ENCODE data around the gene MTARC2.

MTARC2 gene

DNA sequence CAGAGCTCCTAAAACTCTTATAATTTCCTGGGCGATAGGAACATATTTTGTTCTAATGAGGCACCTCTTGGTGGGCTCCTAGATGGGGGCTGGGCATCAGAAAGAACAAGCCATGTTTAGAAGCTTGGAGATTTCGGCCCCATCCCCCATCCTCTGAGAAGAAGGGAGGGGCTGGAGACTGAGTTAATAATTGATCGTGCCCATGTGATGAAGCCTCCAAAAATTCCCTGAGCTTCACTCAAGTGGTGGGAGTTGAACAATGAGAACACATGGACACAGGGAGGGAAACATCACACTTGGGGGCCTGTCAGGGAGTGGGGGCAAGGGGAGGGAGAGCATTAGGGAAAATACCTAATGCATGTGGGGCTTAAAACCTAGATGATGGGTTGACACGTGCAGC, 39.9 kb upstream of the MTARC2 start:
- Histone ChIP-seq H3K4me2 (ENCODE audit: low read depth, low read length, poor library complexity, severe bottlenecking) (no peak overlapping the region), H3K27ac (ENCODE audit: low read depth, low read length) (no peak overlapping the region), H3F3A (ENCODE audit: insufficient read depth) (no peaks in the 10 kb centered on the region), H3K9ac (ENCODE audit: low read length) (no peak overlapping the region), H3K9me2 (replicated peaks; ENCODE audit: insufficient read depth, low read length) (no peaks in the 10 kb centered on the region), H4K20me1 (ENCODE audit: low read depth, low read length) (no peaks in the 10 kb centered on the region), H3K27me3 (ENCODE audit: low read length) (no peaks in the 10 kb centered on the region), H3K36me3 (ENCODE audit: low read length) (no peaks in the 10 kb centered on the region), H3K79me2 (ENCODE audit: insufficient read depth, low read length) (no peaks in the 10 kb centered on the region), H3K9me3 (ENCODE audit: insufficient read depth, low read length) (no peaks in the 10 kb centered on the region), H3K4me3 (ENCODE audit: insufficient read depth, low read length, poor library complexity, severe bottlenecking) (no peak overlapping the region), H2AFZ (ENCODE audit: low read depth, low read length, severe bottlenecking) (no peak overlapping the region)
- no peak for TF ChIP-seq EZH2phosphoT487 (conservative IDR thresholded peaks at IDR 0.05; ENCODE audit: low read length)
- TF ChIP-seq, protein P1, sequence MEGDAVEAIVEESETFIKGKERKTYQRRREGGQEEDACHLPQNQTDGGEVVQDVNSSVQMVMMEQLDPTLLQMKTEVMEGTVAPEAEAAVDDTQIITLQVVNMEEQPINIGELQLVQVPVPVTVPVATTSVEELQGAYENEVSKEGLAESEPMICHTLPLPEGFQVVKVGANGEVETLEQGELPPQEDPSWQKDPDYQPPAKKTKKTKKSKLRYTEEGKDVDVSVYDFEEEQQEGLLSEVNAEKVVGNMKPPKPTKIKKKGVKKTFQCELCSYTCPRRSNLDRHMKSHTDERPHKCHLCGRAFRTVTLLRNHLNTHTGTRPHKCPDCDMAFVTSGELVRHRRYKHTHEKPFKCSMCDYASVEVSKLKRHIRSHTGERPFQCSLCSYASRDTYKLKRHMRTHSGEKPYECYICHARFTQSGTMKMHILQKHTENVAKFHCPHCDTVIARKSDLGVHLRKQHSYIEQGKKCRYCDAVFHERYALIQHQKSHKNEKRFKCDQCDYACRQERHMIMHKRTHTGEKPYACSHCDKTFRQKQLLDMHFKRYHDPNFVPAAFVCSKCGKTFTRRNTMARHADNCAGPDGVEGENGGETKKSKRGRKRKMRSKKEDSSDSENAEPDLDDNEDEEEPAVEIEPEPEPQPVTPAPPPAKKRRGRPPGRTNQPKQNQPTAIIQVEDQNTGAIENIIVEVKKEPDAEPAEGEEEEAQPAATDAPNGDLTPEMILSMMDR (IDR thresholded peaks at IDR 0.05; ENCODE audit: insufficient read depth, low read length, poor library complexity, severe bottlenecking), result no peak

DNA sequence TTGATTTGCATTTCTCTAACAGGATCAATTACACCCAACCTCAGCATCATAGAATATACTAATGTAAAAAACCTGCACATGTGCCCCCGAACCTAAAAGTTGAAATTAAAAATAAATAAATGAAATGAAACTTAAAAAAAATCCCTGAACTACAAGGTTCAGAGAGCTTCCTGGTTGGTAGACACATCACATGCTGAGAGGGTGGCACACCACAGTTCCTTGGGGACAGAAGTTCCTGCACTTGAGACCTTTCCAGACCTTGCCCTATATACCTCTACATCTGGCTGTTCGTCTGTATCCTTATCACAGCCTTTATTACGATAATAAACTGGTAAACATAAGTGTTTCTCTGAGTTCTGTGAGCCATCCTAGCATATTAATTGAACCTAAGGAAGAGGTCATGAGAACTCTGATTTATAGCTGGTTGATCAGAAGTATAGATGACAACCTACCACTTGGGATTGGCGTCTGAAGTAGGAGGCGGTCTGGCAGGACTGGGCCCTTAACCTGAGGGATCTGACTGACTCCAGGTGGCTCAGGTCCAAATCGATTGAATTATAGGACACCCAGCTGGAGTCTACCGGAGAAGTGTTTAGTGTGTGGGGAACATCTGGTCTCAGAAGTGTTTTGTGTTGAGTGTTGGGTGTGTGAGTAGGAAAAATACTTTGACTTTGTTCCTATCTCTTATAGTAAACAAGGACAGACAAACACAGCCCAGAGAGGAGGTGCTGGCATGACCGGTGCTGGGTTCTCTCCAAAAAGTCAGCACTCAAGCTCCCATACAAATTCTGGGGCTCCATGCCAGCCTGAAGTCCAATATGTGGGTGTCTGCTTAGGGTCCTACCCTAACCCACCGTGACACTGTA, 39.0 kb upstream of the MTARC2 start:
- Histone ChIP-seq H3K9me2 (replicated peaks; ENCODE audit: insufficient read depth, low read length) (no peaks in the 10 kb centered on the region), H3K27me3 (ENCODE audit: low read length) (no peaks in the 10 kb centered on the region), H3K79me2 (ENCODE audit: insufficient read depth, low read length) (no peaks in the 10 kb centered on the region), H3K36me3 (ENCODE audit: low read length) (no peaks in the 10 kb centered on the region), H3K27ac (ENCODE audit: low read depth, low read length) (no peak overlapping the region), H3F3A (ENCODE audit: insufficient read depth) (no peaks in the 10 kb centered on the region), H4K20me1 (ENCODE audit: low read depth, low read length) (no peaks in the 10 kb centered on the region), H3K4me2 (ENCODE audit: low read depth, low read length, poor library complexity, severe bottlenecking) (no peak overlapping the region), H3K9ac (ENCODE audit: low read length) (no peak overlapping the region), H2AFZ (ENCODE audit: low read depth, low read length, severe bottlenecking) (no peak overlapping the region), H3K4me3 (ENCODE audit: insufficient read depth, low read length, poor library complexity, severe bottlenecking) (no peak overlapping the region), H3K9me3 (ENCODE audit: insufficient read depth, low read length) (no peaks in the 10 kb centered on the region)
- TF ChIP-seq, protein P1 (IDR thresholded peaks at IDR 0.05; ENCODE audit: insufficient read depth, low read length, poor library complexity, severe bottlenecking), result no peak
- no peak for TF ChIP-seq EZH2phosphoT487 (conservative IDR thresholded peaks at IDR 0.05; ENCODE audit: low read length)

DNA sequence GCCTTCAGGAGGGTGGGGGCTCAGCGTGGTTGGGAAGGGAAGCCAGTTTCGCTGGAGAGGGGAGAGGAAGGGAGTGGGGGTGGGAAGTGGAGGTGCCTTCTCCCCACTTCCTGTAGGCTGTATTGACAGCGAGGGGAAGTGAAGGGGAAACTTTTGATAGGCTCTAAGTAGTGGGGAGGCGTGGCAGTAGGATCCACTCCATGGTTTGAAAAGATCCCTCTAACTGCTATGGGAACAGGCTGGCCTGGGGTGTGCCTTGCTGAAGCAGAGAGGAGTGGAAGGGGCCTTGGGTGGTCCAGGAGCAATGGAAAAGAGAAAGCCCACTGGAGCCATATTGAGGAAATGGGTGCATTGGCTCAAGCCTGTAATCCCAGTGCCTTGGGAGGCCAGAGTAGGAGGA, 37.8 kb upstream of the MTARC2 start:
- no peak overlapping the region for H2AFZ ChIP-seq (ENCODE audit: low read depth, low read length, severe bottlenecking)
- no peaks in the 10 kb centered on the region for H3K36me3 ChIP-seq (ENCODE audit: low read length)
- no peak overlapping the region for H3K4me2 ChIP-seq (ENCODE audit: low read depth, low read length, poor library complexity, severe bottlenecking)
- no peaks in the 10 kb centered on the region for H4K20me1 ChIP-seq (ENCODE audit: low read depth, low read length)
- no peaks in the 10 kb centered on the region for H3K27me3 ChIP-seq (ENCODE audit: low read length)
- no peak overlapping the region for H3K4me3 ChIP-seq (ENCODE audit: insufficient read depth, low read length, poor library complexity, severe bottlenecking)
- H3K27ac ChIP-seq (ENCODE audit: low read depth, low read length), result no peak overlapping the region
- H3K9me3 ChIP-seq (ENCODE audit: insufficient read depth, low read length), result no peaks in the 10 kb centered on the region
- no peaks in the 10 kb centered on the region for H3K79me2 ChIP-seq (ENCODE audit: insufficient read depth, low read length)
- TF ChIP-seq, protein P1 (IDR thresholded peaks at IDR 0.05; ENCODE audit: insufficient read depth, low read length, poor library complexity, severe bottlenecking), result no peak
- TF ChIP-seq EZH2phosphoT487 (conservative IDR thresholded peaks at IDR 0.05; ENCODE audit: low read length), result no peak
- H3K9ac ChIP-seq (ENCODE audit: low read length), result no peak overlapping the region
- H3F3A ChIP-seq (ENCODE audit: insufficient read depth), result no peaks in the 10 kb centered on the region
- no peaks in the 10 kb centered on the region for H3K9me2 ChIP-seq (replicated peaks; ENCODE audit: insufficient read depth, low read length)
